Heart right ventricle (tissue), 16 donors: ENCODE data around the gene PRKAG1. TPM values are rescaled to one million over a fixed set of nuclear protein-coding genes. Genes with fewer than 3 reads are reported as not detected.

ENCODE experiments used
- ATAC-seq, 8 donors: fragments of 200-7000 bp; cut with Tn5 transposase; one replicate each; pipeline ENCODE4 v1.9.1; 2020; ENCODE audit warnings: mild to moderate bottlenecking in 8 of 8, moderate library complexity in 8 of 8, moderate number of reproducible peaks in 1 of 8
- DNase-seq, 2 donors: peaks; one replicate each; pipeline ENCODE4 v3.0.0-alpha.2; 2020
- H3K27ac ChIP-seq, 10 donors: fragments of 200-600 bp; sonication (generic) in 2 of 10; one replicate each; pipeline versions ENCODE4 v1.5.0 to v1.8.0; 2020 to 2022; ENCODE audit warnings: mild to moderate bottlenecking in 3 of 10
- H3K27me3 ChIP-seq, 7 donors: fragments of 200-600 bp; one replicate each; pipeline ENCODE4 v1.8.0; 2021 to 2022; ENCODE audit warnings: mild to moderate bottlenecking in 2 of 7
- H3K36me3 ChIP-seq, 9 donors: fragments of 200-600 bp; sonication (generic) in 1 of 9; one replicate each; pipeline versions ENCODE4 v1.5.0 to v1.8.0; 2020 to 2022; ENCODE audit warnings: mild to moderate bottlenecking in 2 of 9
- H3K4me1 ChIP-seq, 9 donors: fragments of 200-600 bp; sonication (generic) in 1 of 9; one replicate each; pipeline versions ENCODE4 v1.5.0 to v1.8.0; 2020 to 2022; ENCODE audit warnings: mild to moderate bottlenecking in 4 of 9
- H3K4me3 ChIP-seq, 10 donors: fragments of 200-600 bp; sonication (generic) in 2 of 10; one replicate each; pipeline versions ENCODE4 v1.5.0 to v1.8.0; 2020 to 2022; ENCODE audit warnings: mild to moderate bottlenecking in 7 of 10, moderate library complexity in 2 of 10
- H3K9me3 ChIP-seq, 11 donors: fragments of 200-600 bp in 10 of 11; sonication (generic) in 2 of 11; one replicate each; pipeline versions ENCODE4 v1.5.0 to v1.8.0; 2013 to 2022; ENCODE audit warnings: mild to moderate bottlenecking in 2 of 11, control low read depth in 1 of 11, moderate library complexity in 1 of 11
- WGBS, 2 donors: extraction: QIAGEN DNeasy Blood & Tissue Kit; methylation state at CpG; one replicate each; pipeline ENCODE4 v1.1.7; 2013; ENCODE audit warnings: inconsistent platforms in 1 of 2; 5-methylcytosine and 5-hydroxymethylcytosine counted together
- intact Hi-C, 10 donors: fragments of 100-400 bp; cut with DNase I; formaldehyde crosslinking; loops; one replicate each; pipeline versions ENCODE4 v1.11.1 to v1.14.2; 2022
- polyA plus RNA-seq, 2 donors: library from polyadenylated mRNA; stranded (reverse); fragments of 200-250 nt; gene quantifications; one replicate each; pipeline ENCODE4 v1.2.3, GENCODE V29; 2013
- total RNA-seq, 10 donors: library from RNA; stranded (reverse); fragmentation: NEBNext Ultra II Directional in 3 of 10; extraction: Animal tissue kit (Norgen Biotek cat#: 25700) in 3 of 10; gene quantifications; one replicate each; pipeline versions ENCODE4 v1.2.1 to v1.2.4, GENCODE V29; 2021 to 2023
- TF ChIP-seq, protein P1 (sequence below), 9 donors: fragments of 200-600 bp; sonication (generic) in 2 of 9; IDR thresholded peaks; one replicate each; pipeline versions ENCODE4 v1.5.0 to v1.8.0; 2021 to 2022; ENCODE audit warnings: antibody characterized with exemption in 9 of 9, mild to moderate bottlenecking in 5 of 9, moderate library complexity in 1 of 9
- donor health status: Arrhythmogenic right ventricular cardiomyopathy.
- donor health status: ischemic (EF 13 %, LVEDD 7.1; RV severe dilation, severe dysfunction).
- donor health status: healthy with polysubstance abuse.
- donor health status: DM: no; HTN: yes; CAD: no.
- donor health status: DM: no; HTN: no; CAD: no.
- donor health status: ischemic (EF 25% LVEDD 6.9; RV normal size, moderate dysfunction).
- donor health status: ischemic (EF 25% LVEDD 5.7; RV mildly dilated, moderate dysfunction).
- donor health status: healthy.
- donor health status: DM: yes; HTN: yes; CAD: no.
- donor health status: Ischemic cardiomyopathy.
- donor health status: ischemic (EF 35%, LVEDD 5.7; RV mildly dilated, moderate dysfunction).
- donor health status: nonischemic (EF 11% LVEDD 7.7; RV severe dilation, severe dysfunction).
- donor health status: DM: yes; HTN: yes; CAD: no.
- donor health status: PGD.
- donor health status: ischemic (EF 29% LVEDD 5.4; RV normal size, mild dysfunction).
- donor health status: nonischemic (EF 23%, LVEDD 6.1; RV moderate dilation, normal function).

Gene PRKAG1
- total and polyA plus RNA-seq, 12 donors, result 71.0 to 110 (median 95.6) TPM

DNA sequence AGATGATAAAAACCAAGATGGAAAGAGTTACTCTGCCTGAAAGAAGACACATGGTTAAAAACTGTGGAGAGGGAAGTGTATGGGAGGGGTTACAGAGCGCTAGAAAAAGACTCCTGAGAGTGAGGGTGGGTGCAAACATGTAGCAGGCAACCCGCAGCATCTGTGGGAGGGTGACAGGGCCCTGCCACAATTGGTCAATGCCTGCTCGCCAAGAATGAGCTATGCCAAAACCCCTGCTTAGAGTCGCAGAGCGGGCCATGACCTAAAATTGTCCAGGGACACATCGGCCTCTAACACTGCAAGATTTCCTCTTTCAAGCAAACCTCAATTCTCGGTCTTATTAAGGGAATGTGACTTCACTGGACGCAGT is 700 bp downstream of the PRKAG1 start:
- peak in 1 of 2 donors; percentile 68 for DNase-seq
- H3K9me3 ChIP-seq, result no peaks in the 10 kb centered on the region
- peaks cover 0 to 57% (median 37%) of the 10 kb centered on the region in 9 donors for H3K4me1 ChIP-seq
- H3K27ac ChIP-seq, result peak overlapping the region; percentile 78 to 99 (median 96)
- H3K4me3 ChIP-seq, result peak overlapping the region; percentile 56 to 92 (median 81)
- TF ChIP-seq, protein P1, sequence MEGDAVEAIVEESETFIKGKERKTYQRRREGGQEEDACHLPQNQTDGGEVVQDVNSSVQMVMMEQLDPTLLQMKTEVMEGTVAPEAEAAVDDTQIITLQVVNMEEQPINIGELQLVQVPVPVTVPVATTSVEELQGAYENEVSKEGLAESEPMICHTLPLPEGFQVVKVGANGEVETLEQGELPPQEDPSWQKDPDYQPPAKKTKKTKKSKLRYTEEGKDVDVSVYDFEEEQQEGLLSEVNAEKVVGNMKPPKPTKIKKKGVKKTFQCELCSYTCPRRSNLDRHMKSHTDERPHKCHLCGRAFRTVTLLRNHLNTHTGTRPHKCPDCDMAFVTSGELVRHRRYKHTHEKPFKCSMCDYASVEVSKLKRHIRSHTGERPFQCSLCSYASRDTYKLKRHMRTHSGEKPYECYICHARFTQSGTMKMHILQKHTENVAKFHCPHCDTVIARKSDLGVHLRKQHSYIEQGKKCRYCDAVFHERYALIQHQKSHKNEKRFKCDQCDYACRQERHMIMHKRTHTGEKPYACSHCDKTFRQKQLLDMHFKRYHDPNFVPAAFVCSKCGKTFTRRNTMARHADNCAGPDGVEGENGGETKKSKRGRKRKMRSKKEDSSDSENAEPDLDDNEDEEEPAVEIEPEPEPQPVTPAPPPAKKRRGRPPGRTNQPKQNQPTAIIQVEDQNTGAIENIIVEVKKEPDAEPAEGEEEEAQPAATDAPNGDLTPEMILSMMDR (IDR thresholded peaks at IDR 0.05), result no peak
- intact Hi-C loops, result loop anchor here in 2 of 10 donors (1.0 to 2.0 kb wide), 2 partner anchors 22 to 39 kb away; no protein-coding TSS in a partner anchor
- peak; percentile 35 to 74 (median 56) for ATAC-seq
- WGBS, 2 donors, result 1% methylated on average over 8 of the region's 8 CpGs
- no peaks in the 10 kb centered on the region for H3K27me3 ChIP-seq
- peaks cover 0 to 39% (median 18%) of the 10 kb centered on the region in 9 donors for H3K36me3 ChIP-seq

DNA sequence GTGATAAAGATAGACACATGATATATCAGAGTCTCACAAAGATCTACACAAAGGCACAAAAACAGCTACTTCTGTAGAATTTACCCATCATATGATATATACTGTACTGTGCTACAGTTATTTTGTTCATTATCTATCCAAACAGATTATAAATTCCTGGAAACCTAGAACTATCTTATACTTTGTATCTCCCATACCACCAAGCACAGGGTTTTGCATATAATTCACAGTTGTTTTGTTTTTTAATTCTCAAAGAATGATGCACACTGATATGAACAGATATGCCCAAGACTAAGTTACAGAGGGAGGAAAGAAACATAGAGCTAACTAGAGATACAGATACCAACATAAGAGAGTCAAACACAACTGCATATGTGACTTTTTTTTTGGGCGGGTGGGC is 3.4 kb downstream of the PRKAG1 start:
- H3K9me3 ChIP-seq, result no peaks in the 10 kb centered on the region
- WGBS, 2 donors, result 87 to 96% methylated on average over 1 of the region's 1 CpG
- H3K27me3 ChIP-seq, result no peaks in the 10 kb centered on the region
- no peak overlapping the region for H3K27ac ChIP-seq
- no peak for DNase-seq
- TF ChIP-seq, protein P1 (IDR thresholded peaks at IDR 0.05), result no peak
- ATAC-seq, result no peak
- H3K36me3 ChIP-seq, result peaks cover 0 to 39% (median 21%) of the 10 kb centered on the region in 9 donors
- intact Hi-C loops, result no loop called here
- no peak overlapping the region for H3K4me3 ChIP-seq
- H3K4me1 ChIP-seq, result peaks cover 0 to 57% (median 37%) of the 10 kb centered on the region in 9 donors

DNA sequence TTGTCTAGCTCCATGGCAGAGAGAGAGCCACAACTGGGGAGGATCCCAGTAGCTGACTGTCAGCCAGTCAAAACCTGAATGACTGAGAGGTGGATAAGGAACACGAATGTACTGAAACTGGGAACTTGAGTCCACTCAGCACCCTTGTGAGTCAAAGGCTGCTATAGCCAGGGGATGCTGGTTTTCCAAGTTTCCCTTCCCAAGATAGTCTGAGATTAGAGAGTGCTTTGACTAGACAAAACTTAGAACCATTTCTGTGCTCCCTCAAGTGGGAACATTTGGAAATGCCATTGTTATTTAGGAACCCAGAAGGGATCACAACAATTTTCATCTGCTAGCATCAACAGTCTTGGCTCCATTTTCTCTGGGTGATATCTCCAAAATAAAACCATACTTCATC is 4.0 kb downstream of the PRKAG1 start:
- Histone ChIP-seq H3K36me3 (peaks cover 0 to 43% (median 21%) of the 10 kb centered on the region in 9 donors), H3K27ac (peak overlapping the region in 3 of 10 donors; percentile 4 to 13 (median 11)), H3K4me1 (peaks cover 0 to 56% (median 36%) of the 10 kb centered on the region in 9 donors), H3K27me3 (no peaks in the 10 kb centered on the region), H3K4me3 (no peak overlapping the region), H3K9me3 (no peaks in the 10 kb centered on the region)
- TF ChIP-seq, protein P1 (IDR thresholded peaks at IDR 0.05), result peak in 6 of 9 donors; percentile 12 to 41 (median 29)
- DNase-seq (no peak), ATAC-seq (no peak)
- WGBS, 2 donors, result 23 to 49% methylated on average over 1 of the region's 1 CpG
- intact Hi-C loops, result no loop called here

DNA sequence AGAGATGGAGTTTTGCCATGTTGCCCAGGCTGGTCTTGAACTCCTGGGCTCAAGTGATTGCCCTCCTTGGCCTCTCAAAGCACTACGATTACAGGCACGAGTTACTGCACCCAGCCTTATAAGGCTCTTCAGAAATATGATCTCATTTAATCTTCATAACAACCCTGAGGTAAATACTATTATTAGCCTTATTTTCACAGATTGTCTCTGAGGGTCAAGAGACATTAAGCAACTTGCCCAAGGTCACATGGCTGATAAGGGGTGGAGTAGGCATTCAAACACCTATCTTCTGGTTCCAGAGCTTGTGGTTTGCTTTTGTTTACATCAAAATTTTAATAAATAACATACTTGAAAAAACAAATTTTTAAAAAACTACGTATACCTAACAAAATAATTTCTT is 5.1 kb downstream of the PRKAG1 start:
- Histone ChIP-seq H3K9me3 (no peaks in the 10 kb centered on the region), H3K27ac (no peak overlapping the region), H3K4me3 (no peak overlapping the region), H3K36me3 (peaks cover 0 to 53% (median 23%) of the 10 kb centered on the region in 9 donors), H3K4me1 (peaks cover 0 to 50% (median 30%) of the 10 kb centered on the region in 9 donors), H3K27me3 (no peaks in the 10 kb centered on the region)
- intact Hi-C loops, result no loop called here
- ATAC-seq (no peak), DNase-seq (no peak)
- 75 to 76% methylated on average over 3 of the region's 3 CpGs for WGBS, 2 donors
- TF ChIP-seq, protein P1 (IDR thresholded peaks at IDR 0.05), result no peak
